Sigmoid colon (tissue), 3 donors: Measurements from ENCODE around the gene DNAJB13.

Experiments used
- POLR2A ChIP-seq, 2 donors: fragments of 450-650 bp; IDR thresholded peaks; one replicate each; pipeline ENCODE4 v1.6.1; 2016; ENCODE audit warnings: antibody characterized with exemption in 2 of 2, mild to moderate bottlenecking in 2 of 2, moderate library complexity in 2 of 2
- TF ChIP-seq, protein P1 (sequence below), 4 experiments: fragments of 450-650 bp in 3 of 4; fragments of 200-600 bp in 1 of 4; IDR thresholded peaks; one replicate each; pipeline ENCODE4 v1.5.1; 2016 to 2019; ENCODE audit warnings: antibody characterized with exemption in 4 of 4, mild to moderate bottlenecking in 3 of 4, moderate library complexity in 2 of 4

DNA sequence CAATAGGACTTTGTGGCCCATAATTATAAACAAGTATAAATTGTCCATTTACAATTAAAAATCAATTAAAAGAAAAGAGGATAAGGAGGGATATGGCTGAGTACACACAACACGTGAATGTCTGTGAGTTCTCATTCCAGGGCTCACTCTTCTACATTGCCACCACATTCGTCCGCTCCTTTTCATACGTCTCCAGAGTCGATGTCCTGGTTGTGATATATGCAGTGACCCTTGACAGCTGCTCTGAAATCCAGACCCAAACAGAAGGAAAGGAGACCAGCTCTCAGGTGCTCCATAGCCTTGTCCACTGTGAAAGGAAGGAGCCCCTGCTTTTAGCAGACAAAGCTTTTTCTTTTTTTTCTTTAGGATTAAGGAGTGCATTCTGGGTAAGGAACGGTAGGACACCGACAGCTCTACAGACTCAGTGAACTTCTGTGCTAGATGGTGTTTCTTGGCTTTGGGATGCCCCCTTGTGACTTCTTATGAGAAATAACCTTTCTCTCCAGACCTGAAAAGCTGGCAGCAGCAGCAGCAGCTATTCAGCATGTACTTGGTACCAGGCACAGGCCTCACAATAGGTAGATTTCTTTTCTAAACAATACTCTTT is 19.7 kb upstream of the DNAJB13 start:
- TF ChIP-seq, protein P1, sequence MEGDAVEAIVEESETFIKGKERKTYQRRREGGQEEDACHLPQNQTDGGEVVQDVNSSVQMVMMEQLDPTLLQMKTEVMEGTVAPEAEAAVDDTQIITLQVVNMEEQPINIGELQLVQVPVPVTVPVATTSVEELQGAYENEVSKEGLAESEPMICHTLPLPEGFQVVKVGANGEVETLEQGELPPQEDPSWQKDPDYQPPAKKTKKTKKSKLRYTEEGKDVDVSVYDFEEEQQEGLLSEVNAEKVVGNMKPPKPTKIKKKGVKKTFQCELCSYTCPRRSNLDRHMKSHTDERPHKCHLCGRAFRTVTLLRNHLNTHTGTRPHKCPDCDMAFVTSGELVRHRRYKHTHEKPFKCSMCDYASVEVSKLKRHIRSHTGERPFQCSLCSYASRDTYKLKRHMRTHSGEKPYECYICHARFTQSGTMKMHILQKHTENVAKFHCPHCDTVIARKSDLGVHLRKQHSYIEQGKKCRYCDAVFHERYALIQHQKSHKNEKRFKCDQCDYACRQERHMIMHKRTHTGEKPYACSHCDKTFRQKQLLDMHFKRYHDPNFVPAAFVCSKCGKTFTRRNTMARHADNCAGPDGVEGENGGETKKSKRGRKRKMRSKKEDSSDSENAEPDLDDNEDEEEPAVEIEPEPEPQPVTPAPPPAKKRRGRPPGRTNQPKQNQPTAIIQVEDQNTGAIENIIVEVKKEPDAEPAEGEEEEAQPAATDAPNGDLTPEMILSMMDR (IDR thresholded peaks at IDR 0.05): peak in 1 of 4 experiments; percentile 10
- no peak for TF ChIP-seq POLR2A (IDR thresholded peaks at IDR 0.05)
